SK-N-MC (cell line): ENCODE data around the gene EHD2.

ENCODE experiments used
- EZH2 ChIP-seq: fragments of 200-600 bp; sonication (generic); IDR thresholded peaks from one replicate; pipeline ENCODE4 v1.6.1; 2017; ENCODE audit warnings: antibody characterized with exemption
- FOXP2 ChIP-seq: optimal IDR thresholded peaks from 2 replicates; pipeline ENCODE3; 2011; ENCODE audit warnings: mild to moderate bottlenecking, moderate library complexity; ENCODE audit not compliant: insufficient read depth; ENCODE audit errors: extremely low read length, control extremely low read depth
- POLR2AphosphoS5 ChIP-seq: IDR thresholded peaks from 2 replicates; pipeline ENCODE4 v1.6.1; 2012; ENCODE audit warnings: mild to moderate bottlenecking, low read depth, low read length, borderline replicate concordance

DNA sequence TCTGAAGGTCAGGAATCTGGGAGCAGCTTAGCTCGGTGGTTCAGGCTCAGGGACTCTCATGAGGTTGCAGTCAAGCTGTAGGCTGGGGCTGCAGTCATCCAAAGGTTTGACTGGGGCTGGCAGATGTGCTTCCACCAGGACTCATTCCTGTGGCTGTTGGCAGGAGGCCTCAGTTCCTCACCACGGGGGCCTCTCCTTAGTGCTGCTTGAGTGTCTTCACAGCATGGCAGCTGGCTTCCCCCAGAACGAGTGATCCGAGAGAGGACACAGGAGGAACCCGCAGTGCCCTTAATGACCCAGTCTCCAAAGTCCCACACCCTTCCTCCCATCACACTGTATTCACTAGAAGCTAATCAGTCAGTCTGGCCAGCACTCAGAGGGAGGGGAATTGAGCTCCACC, 38.7 kb upstream of the EHD2 start:
- TF ChIP-seq POLR2AphosphoS5 (no peak), EZH2 (no peak), FOXP2 (no peak)
